ENCODE data around the gene ANKS1B.
"Not testable (repeated sequence)": the region's sequence is repeated elsewhere in the genome, so short reads cannot be mapped to it uniquely, and the experiment has no call there.

GRCh38 chr12:98755855-98756254 lies 1228.9 kb downstream of the ANKS1B start:
- not testable (repeated sequence) for TF ChIP-seq RFX5 (IDR thresholded peaks at IDR 0.05; ENCODE audit: low read depth, low read length); MXI1 (IDR thresholded peaks at IDR 0.05; ENCODE audit: borderline replicate concordance, low read depth, low read length)

All from IMR-90 (cell line).